CD4-positive, alpha-beta T cell treated with Interleukin-2 at 100 ng/mL for 4 hours (primary cell): ENCODE data around the gene USE1.

Source experiments
- DNase-seq: peaks from one replicate; pipeline ENCODE4 v3.0.0-alpha.2; 2020; ENCODE audit warnings: low spot score

Gene USE1

DNA sequence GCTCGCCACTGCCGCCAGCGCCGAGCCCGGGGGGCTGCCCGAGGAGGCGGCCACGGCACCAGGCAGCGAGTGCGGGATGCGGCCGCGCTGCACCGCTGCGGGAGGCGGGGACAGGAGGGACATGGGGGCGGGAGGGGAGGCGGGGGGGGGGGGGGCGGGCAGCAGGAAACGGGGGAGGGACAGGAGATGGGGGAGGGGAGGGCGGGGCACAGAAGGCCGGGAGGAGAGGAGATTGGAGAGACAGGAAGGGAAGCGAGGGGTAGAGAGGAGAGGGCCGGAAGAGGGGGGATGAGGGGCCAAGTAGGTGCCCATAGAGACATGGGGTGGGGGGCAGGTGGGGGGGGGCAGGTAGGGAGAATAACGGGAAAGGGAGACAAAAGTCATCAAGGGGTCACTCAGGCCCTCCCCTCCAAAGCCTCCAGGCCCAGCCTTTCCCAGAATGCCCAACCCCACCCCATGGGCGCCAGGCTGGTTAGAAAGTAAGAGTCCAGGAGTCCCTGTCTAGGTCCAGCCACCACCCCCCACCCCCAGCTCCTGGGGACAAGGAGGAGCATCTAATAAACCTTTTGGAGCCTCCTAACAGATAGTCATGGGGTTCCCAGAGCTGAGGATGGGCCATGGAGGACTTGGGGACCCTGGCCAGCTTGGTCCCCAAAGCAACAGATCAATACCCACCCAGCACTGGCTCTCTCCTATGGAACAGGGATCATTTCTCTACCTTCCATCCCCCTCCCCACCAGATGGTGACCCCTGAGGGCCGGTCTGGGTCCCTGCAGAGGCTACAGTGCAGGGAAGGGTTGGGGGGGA, 21.0 kb downstream of the USE1 start:
- no peak for DNase-seq

DNA sequence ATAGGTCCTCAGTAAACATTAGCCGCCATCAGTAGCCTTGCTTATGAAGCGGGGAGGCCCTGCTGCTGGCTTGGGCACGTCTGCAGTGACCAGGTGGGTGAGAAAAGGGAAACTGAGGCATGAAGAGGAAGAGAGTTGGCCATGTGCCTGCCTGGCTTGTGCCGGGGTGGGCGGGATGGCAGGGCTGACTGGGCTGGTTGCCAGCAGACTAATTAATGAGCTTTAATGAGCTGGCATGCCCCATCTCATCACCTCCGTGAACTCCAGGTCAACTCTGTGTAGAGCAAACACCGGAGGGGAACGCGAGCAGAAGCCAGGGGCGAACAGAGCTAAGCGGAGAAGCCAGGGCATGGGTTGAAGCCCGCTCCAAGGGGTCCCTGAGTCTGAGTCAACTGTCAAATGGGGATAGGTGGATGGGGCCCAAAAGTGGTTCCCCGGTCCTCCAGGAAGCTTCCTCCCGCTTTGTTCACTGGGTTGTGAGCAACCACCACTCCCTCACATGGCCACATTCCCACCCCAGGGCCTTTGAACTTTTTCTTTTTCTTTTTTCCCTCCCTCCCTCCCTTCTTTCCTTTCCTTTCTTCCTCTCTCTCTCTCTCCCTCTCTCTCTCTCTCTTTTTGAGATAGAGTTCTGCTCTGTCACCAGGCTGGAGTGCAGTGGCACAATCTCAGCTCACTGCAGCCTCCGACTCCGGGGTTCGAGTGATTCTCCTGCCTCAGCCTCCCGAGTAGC, 21.8 kb downstream of the USE1 start:
- DNase-seq, result no peak

DNA sequence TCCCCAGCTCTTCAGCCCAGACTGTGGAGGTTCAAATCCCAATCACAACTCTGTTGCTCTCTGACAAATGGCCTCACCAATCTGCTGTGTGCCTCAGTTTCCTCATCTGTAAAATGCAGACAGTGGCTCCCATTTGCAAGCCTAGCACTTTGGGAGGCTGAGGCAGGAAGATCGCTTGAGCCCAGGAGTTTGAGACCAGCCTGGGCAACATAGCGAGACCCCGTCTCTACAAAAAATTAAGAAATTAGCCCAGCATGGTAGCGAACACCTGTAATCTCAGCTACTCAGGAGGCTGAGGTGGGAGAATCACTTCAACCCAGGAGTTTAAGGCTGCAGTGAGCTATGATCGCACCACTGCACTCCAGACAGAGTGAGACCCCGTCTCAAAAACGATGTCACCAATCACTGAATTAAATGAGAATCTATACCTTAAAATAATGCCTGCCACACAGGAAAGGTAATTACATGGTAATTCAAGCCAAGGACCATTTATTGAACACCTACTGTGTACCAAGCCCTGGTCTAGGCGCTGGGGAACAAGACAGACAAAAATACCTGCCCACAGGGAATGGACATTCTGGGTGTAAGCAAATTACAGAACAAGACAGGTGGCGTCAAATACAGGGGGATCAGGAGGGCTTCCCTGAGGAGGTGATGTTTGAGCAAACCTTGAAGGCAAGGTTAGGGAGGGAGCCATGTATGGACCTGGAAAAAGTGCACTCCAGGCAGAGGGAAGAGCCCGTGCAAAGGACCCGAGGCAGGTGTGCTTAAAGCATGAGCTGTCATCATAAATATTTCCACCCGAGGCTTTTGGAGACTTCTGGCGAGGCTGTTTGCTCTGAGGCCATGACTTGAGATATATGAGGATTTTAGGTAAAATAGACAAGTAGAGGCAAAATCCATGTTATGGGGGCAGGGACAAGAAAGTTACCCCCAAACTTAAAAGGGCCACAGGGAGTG, 22.9 kb downstream of the USE1 start:
- no peak for DNase-seq

DNA sequence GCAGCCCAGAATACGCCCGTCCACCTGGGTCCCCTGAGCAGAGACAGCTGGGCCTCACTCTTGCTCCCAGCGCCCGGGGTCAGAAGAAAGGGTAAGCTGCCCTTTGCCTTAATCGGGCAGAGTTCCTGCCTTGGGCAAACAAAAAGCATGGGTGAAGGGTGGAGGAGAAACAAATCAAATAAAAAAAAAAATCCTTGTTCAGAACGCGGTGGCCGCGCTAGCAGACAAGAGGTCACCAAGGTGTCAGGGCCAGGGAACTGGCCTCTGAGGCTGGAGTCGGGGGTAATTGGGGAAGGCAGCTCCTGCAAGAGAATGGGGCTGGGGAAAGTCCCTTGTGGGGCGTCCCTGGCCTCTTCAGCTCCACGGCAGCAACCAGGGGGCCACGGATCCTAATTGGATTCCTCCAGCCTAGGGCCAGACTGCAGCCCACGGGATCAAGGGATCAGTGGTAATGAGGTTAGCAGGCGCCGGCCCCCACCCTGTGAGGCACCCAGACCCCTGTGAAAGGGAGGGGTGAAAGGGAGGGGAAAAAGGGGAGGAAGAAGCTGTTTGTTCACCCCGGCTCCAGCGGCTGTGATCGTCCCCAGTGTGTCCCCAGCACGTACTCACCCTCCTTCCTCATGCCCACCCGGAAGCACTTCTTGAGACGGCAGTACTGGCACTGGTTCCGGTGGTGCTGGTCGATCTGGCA, 25.1 kb downstream of the USE1 start:
- DNase-seq, result no peak

DNA sequence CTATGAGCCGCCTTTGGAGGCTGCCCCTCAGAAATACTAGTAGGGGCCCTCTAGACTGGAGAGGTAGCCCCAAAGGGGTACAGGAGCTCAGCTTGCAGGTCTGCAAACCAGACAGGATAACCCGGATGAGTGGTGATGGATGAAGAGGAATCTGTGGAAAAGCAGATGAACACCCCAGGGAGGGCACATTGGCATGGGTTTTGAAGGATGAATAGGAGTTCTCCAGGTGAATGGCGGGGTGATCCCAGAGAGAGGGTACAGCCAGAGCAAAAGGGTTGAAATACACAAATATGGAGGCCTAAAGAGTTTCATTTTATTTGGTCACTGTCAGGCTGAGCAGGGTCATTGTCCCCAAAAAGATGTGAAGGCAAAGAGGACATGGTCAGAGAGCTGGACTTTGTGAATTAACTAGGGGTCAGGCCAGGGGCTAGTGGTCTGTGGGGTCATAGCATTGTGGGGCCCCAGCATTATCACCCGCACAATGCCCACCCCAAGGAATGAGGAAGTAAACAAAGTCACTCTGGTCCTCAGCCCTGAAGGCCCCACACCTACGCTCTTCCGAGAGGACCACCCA, 25.8 kb downstream of the USE1 start:
- DNase-seq, result no peak

DNA sequence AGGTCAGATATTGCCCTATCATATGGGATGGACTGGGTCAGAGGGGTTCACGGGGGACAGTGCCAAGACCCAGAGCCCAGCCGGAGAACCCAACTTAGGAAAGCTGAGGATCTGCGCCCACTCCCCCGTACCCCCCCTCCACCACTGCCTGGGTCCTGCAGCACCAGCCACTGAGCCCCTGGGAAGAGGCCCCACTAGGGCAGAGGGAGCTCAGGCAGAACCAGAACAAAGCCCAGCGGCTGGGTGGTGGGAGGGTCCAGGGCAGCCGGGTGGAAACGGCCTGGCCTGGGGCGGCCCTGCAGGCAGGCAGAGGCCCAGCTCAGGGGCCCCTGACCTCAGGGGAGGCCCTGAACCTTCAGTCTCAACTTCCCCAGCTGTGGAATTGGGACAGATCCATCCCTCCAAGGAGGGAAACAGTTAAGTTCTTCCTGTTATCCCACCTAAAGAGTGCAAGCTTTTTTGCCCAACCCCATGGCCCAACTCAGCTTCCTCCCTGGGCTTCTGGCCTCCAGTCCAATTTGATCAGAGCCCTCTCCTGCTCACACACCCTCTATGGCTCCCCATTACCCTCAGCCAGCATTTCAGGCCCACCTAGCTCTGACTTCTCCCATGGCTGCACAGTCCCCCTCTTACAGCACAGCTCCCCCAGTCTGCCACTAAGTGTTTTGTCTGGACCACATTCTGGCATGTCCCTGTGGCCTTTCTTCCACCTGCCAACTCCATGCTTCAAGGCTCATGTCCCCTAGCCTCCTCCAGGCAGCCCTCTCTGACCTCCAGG, 27.5 kb downstream of the USE1 start:
- DNase-seq, result no peak

DNA sequence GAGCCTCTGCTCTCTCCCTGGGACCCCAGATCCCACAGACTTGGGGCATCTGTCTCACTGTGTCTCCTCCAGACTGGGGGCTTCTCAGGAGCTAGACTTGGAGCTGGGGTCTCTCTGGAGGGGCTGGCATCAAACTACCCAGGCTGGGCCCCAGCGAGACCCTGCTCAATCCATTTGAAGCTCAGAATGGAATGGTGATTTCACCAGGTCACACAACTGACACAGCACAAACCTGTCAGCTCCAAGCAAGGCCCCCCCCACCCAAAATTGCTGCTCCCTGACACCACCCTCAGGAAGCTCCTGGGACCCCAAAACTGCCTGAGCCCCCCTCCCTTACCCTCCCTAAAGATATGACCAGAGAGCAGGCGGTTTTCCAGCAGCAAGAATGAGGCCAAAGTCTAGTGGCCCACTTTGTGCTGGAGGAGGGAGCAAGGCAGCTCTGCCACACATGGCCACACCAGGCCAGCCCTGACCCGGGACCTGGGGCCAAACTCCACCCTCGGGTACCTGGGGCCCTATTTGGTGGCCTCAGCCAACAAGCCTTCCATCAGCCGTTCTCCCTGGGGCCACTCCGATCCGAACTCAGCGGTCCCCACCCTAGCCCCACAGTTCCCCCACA, 28.2 kb downstream of the USE1 start:
- DNase-seq, result no peak

DNA sequence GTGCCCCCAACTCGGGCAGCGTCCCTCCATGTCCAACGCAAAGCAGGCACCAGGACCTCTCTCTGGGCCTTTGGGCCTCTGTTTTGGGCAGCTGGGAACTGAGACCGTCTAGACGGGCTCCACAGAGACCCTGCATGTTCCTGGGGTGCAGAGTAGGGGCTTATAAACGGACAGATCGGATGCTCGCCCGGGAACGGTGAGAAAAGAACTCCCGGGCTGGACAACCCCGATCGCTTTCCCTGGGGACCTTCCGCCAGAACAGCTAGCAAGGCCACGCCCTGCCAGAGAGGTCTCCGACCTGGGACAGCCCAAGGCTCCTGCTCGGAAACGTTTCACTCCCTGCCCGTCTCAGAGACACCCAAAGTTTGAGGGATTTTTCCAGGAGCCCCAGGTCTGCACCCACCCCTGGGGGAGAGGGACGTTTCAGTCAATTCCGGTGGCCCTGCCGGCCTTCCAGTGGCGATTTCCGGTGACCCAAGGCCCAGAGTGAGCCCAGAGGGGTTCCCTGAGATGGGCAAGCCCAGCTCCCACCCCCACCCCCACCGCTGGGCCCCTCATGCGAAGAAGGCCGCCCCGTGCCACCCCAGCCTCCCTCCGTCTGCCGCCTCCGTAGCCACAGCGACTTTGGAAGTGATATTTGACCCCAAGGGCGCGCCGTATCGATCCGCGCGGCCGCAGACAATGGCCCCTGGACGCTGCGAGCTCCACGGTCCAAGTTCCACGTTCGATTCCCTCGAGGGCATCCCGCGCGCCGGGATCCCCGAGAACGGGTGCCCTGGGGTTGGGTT, 28.9 kb downstream of the USE1 start:
- DNase-seq, result no peak

DNA sequence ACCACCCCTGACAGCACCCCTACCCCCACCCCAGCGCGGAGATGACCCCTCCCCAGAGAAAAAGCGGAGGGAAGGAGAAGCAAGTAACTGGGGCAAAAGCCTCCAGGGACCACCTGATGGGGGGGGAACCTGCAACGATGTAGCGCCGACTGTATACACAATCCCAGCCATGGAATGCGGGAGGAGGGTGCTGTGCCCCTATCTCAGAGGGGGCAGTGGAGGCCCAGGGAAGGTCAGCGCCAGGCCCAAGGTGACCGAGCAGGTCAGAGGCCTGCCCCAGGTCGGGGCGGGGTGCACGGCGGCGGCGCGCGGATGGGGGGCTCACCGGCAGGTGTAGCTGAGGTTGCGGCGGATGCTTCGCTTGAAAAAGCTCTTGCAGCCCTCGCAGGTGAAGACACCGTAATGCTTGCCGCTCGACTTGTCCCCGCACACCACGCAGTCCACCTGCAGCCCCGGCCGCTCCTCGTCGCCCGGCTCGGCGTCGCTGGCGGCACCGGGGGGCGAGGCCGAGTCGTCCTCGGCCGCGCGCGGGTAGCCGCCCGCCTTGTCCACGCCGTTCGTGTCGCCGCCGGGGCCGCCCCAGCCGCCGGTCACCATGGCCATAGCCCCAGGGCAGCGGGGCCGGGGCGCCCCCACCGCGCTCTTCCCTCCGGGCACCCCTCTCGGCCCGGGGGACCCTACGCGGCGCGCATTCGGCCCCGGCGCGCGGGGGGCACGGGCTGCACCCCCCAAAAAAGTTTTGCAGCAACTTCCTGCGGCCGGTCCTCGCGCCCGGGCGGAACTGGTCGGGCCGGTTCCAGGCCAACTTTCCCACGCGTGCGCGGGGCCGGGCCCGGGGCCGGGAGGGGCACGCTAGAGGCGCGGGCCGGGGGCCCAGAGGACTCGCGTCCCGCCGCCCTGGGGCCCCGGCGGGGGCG, 29.7 kb downstream of the USE1 start:
- DNase-seq, result no peak

DNA sequence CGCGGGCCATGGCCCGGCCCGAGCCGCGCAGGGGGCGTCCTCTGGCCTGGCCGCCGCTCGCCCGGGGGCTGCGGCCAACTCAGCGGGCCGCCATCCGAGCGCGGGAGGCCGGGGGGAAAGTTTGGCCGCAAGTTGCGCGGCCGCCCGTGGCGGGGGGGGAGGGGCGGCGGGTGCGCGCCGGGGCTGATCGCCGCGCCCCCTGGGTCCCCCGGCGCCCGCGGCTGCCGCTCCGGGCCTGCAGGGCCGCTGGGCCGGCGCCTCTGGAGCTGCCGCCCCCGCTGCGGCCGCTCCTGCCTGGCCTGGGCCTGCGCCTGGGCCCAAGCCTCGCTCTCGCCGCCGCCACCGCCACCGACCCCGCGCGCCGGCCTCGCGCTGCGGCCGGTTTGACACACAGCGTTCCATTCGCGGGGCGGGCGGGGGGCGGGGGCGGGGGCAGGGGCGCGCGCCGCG, 30.4 kb downstream of the USE1 start, which contains the start of gene NR2F6:
TSS of gene NR2F6 (minus strand) at position 385 of the 450 bp plus-strand sequence. CDS start 699 bp downstream, outside the sequence.
- no peak for DNase-seq

DNA sequence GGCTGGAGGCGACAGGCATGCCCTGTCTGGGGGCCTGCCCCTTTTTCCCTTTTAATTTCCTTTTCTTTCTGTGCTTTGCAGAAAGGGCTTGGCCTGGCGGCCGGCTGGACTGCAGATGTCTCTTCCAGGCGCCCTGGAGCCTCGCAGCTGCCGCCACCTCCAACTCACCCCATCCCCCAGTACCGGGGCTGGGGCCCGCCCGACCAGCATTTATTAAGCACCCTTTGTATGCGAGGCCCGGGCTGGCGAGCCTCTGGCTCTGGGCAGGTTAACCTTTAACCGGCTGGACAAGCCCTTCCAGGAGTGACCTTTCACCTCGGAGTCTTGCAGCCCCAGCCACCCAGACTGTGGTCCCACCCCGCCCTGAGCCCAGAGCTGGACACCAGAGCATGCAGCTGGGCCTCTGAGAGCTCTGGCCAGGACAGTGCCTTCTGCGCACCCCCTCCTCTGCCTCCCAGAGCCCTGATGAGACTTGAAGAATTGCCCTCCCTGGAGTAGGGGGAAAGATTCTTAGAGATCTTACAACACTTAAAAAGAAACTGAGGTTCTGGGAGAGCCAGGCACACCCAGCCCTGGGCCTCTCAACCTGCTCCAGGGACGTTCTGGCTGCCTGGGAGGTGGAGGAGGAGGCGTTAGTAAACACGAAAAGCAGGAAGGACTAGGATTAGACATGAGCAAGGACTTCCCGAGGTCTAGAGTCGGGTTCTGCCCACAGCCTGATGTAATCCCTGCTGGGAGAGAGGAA, 31.7 kb downstream of the USE1 start:
- DNase-seq, result no peak

DNA sequence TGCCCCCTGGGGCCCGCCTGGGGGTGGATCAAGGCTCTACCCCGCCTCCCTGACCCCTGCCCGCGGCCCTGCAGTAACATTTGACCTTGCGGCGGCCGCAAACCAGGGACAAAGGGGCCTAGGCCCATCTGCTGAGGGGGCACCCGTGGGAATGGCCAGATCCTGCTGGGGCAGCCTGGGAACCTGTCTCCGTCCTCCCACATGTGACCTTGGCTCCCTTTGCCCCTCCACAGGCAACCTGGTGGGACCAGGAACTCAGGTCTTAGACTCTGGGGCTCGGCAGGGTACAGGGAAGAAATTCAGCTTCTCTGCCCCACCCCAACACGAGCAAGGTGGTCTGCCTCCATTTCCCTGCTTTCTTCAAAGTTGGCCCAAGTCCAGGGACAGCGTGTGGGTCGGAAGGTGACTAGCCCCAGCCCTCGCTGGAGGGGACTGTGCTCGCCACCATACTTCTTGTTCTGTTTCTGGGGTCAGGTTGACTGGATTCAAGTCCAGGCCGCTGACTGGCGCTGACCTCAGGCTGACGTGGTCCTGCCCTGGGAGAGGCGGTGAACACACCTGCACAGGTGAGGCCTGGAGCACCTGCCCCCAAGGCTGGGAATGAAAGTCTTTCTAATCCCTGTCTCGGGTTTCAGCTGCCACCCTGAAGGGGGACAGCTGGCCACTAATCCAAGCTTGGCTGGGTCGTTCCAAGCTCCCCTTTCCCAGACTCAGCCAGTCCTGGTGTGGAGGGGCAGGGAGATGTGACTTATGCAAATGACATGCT, 33.0 kb downstream of the USE1 start:
- no peak for DNase-seq

DNA sequence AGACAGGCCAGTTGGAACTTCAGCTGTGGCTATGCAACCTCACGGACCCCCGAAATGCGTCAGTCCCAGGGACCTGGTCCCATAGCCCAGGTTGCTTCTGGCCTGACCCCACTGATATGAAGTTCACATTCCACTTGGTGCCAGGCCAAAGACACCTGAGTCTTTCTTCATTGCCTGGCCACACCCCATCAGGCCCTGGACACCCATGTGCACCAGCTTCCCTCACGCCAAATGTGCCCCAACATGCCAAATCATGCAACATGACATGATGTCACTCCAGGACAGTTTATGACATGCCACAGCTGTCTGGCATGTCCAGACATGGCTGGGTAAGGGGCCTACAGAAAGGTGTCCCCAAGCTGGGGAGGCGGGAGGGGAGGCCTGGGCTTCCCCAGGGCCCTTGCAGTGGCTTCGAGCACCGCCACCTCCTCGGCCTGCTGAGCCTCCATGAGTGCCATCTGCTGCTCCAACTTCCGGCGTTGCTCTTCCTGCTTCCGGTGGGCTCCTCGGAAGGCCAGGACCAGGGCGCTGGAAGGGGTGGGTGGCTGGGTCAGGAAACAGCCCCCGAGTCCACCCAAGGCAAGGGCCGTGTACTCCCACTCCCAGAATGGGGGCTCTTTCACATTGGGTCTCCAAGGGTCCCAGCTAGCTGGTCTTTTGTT, 34.9 kb downstream of the USE1 start:
- no peak for DNase-seq

DNA sequence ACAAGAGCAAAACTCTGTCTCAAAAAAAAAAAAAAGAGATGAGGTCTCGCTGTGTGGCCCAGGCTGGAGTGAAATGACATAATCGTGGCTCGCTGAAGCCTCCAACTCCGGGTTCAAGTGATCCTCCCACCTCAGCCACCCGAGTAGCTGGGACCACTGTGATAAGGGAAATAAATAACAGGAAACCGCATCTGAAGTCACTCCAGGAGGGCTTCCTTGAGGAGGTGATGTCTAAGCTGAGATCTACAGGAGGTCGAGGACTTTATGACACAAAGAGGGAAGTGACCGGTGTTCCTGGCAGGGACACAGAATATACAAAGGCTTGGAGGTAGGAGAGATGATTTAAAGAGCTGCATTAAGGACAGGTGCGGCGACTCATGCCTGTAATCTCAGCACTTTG, 39.5 kb downstream of the USE1 start:
- DNase-seq, result no peak

DNA sequence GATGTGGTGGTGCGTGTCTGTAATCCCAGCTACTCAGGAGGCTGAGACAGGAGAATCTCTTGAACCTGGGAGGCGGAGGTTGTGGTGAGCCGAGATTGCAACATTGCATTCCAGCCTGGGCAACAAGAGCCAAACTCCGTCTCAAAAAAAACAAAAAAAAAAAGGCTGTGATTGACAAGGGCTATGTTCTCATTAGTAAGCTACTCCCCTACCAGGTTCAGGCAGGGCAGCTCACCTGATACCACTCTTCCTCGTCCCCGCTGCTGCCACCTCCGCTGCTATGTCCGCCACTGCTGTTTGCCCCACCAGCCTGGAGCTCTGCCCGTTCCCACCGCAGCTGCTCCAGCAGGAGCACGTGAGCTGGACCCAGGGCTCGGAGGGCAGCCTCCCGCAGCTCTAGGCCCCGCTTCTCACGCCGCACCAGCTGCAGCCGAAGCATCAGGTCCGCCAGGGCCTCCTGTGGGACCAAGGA, 40.0 kb downstream of the USE1 start:
- DNase-seq, result no peak

DNA sequence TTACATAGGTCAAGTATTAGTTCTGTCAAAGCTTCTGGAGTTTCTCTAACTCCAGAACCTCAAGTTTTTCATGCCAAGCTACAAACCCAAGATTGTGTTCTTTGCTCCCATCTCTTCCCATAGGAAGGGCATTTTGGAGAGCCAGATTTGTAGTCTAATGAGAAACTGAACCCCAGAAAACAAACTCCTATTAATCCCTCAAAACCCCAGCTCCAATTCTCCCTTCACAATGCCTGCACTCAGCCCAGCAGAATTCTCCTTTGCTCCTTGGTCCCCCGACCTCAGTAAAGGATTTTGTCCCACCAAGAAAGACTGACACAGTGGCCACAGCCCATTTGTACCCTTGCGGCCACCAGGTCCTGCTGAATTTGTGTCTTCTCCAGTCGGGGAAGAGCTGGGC, 41.0 kb downstream of the USE1 start:
- no peak for DNase-seq
